ENCODE results near the gene ALPK1. TPM values are rescaled to one million over a fixed set of nuclear protein-coding genes. Genes with fewer than 3 reads are reported as not detected.

Gene ALPK1
- polyA plus RNA-seq, 2 of the 4 experiments (the other 2 are of a cell fraction) = 3.5 to 15.9 TPM

- TF ChIP-seq ELK1 (IDR thresholded peaks at IDR 0.05; ENCODE audit: low read depth, low read length) (no peak), CEBPB (IDR thresholded peaks at IDR 0.05) (no peak), NPAS2 (CRISPR knock-in tag; IDR thresholded peaks at IDR 0.05; ENCODE audit: borderline replicate concordance) (no peak)
These were observed 32.7 kb downstream of the ALPK1 start (continued) for GRCh38 chr4:112329672-112330375.

DNA sequence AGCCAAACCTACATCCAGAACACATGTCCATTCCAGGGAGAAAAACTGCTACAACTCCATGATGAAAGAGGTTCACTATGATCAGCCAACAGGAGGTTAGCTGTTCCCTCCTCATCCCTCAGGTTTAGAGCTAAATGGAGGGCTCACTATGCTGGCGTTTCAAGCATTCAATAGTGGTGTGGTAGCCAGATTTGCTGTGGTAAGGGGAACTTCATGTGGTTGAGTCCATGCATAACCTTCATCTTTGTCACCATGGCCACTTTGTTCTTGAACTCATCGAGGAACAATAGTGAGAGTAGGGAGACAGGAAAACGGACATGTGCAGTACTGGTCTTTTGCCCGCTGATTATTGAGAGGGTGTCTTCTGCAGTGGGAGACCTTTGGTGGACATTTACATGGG, 33.8 kb downstream of the ALPK1 start:
- H3K4me2 ChIP-seq = no peak overlapping the region
- CTCF ChIA-PET = interaction anchor here (0.8 to 7.5 kb wide), 5 partner anchors 9 to 275 kb away, joined by 3 to 69 read pairs (median 4); no protein-coding TSS in a partner anchor
- no peak overlapping the region for H3K27ac ChIP-seq
- H3K9me3 ChIP-seq = no peaks in the 10 kb centered on the region
- no peak for TF ChIP-seq POLR2AphosphoS2 (conservative IDR thresholded peaks at IDR 0.05; ENCODE audit: low read length)
- TF ChIP-seq BCL3 (IDR thresholded peaks at IDR 0.05) = no peak
- TF ChIP-seq EP300 (IDR thresholded peaks at IDR 0.05) = no peak
- TF ChIP-seq, protein P1, sequence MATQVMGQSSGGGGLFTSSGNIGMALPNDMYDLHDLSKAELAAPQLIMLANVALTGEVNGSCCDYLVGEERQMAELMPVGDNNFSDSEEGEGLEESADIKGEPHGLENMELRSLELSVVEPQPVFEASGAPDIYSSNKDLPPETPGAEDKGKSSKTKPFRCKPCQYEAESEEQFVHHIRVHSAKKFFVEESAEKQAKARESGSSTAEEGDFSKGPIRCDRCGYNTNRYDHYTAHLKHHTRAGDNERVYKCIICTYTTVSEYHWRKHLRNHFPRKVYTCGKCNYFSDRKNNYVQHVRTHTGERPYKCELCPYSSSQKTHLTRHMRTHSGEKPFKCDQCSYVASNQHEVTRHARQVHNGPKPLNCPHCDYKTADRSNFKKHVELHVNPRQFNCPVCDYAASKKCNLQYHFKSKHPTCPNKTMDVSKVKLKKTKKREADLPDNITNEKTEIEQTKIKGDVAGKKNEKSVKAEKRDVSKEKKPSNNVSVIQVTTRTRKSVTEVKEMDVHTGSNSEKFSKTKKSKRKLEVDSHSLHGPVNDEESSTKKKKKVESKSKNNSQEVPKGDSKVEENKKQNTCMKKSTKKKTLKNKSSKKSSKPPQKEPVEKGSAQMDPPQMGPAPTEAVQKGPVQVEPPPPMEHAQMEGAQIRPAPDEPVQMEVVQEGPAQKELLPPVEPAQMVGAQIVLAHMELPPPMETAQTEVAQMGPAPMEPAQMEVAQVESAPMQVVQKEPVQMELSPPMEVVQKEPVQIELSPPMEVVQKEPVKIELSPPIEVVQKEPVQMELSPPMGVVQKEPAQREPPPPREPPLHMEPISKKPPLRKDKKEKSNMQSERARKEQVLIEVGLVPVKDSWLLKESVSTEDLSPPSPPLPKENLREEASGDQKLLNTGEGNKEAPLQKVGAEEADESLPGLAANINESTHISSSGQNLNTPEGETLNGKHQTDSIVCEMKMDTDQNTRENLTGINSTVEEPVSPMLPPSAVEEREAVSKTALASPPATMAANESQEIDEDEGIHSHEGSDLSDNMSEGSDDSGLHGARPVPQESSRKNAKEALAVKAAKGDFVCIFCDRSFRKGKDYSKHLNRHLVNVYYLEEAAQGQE (IDR thresholded peaks at IDR 0.05) = no peak
- TF ChIP-seq EHMT2 (IDR thresholded peaks at IDR 0.05; ENCODE audit: low read depth) = no peak
- no peak for TF ChIP-seq ESRRA (IDR thresholded peaks at IDR 0.05; ENCODE audit: borderline replicate concordance, low read length)
- TF ChIP-seq, protein P2, sequence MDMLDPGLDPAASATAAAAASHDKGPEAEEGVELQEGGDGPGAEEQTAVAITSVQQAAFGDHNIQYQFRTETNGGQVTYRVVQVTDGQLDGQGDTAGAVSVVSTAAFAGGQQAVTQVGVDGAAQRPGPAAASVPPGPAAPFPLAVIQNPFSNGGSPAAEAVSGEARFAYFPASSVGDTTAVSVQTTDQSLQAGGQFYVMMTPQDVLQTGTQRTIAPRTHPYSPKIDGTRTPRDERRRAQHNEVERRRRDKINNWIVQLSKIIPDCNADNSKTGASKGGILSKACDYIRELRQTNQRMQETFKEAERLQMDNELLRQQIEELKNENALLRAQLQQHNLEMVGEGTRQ (IDR thresholded peaks at IDR 0.05) = no peak
- no peak for TF ChIP-seq NPAS2 (CRISPR knock-in tag; IDR thresholded peaks at IDR 0.05; ENCODE audit: borderline replicate concordance)
- no peak for TF ChIP-seq RNF2 (IDR thresholded peaks at IDR 0.05; ENCODE audit: borderline replicate concordance, low read depth)
- TF ChIP-seq NR3C1 (IDR thresholded peaks at IDR 0.05) = no peak
- TF ChIP-seq JUN (IDR thresholded peaks at IDR 0.05) = no peak
- no peak for TF ChIP-seq HOXA7 (CRISPR knock-in tag; IDR thresholded peaks at IDR 0.05)
- TF ChIP-seq HMGXB4 (CRISPR knock-in tag; IDR thresholded peaks at IDR 0.05; ENCODE audit: borderline replicate concordance) = no peak
- no peak for TF ChIP-seq KDM1A (IDR thresholded peaks at IDR 0.05; ENCODE audit: low read depth)
- TF ChIP-seq MYC (IDR thresholded peaks at IDR 0.05; ENCODE audit: borderline replicate concordance, low read length) = no peak
- no peak for TF ChIP-seq HDAC2 (IDR thresholded peaks at IDR 0.05)
- no peak for TF ChIP-seq CBX8 (IDR thresholded peaks at IDR 0.05)
- no peak for TF ChIP-seq HOXB5 (CRISPR knock-in tag; IDR thresholded peaks at IDR 0.05)
- no peak for TF ChIP-seq CHD4 (IDR thresholded peaks at IDR 0.05; ENCODE audit: borderline replicate concordance)
- no peak for TF ChIP-seq TFCP2L1 (CRISPR knock-in tag; IDR thresholded peaks at IDR 0.05)
- no peak overlapping the region for H3K4me3 ChIP-seq
- ATAC-seq (no peak), FAIRE-seq (no peak), DNase-seq (ENCODE audit: low read depth in 1 of 2, low spot score in 1 of 2) (no peak)
- 80% methylated on average over 4 of the region's 4 CpGs for WGBS (ENCODE audit: missing lambda C conversion rate)
- POLR2A ChIA-PET = no interaction called here
- no peaks in the 10 kb centered on the region for H3K4me1 ChIP-seq

Data from A549 (cell line).